Transverse colon (tissue), 4 donors: ENCODE data around the gene SESTD1. TPM values are rescaled to one million over a fixed set of nuclear protein-coding genes. Genes with fewer than 3 reads are reported as not detected.
A peak's percentile ranks its signal among the peaks of the same experiment; 100 is the strongest.

ENCODE experiments used
- DNase-seq: peaks from one replicate; pipeline ENCODE4 v3.0.0-alpha.2; 2019
- H3K27ac ChIP-seq, 4 donors: fragments of 200-600 bp; sonication (generic); 2 replicates each; pipeline ENCODE4 v1.5.1; 2016 to 2018; ENCODE audit warnings: inconsistent platforms in 4 of 4
- H3K27me3 ChIP-seq: fragments of 200-600 bp; sonication (generic); 2 replicates; pipeline ENCODE4 v1.5.1; 2017; ENCODE audit warnings: inconsistent platforms
- H3K36me3 ChIP-seq, 4 donors: fragments of 200-600 bp; sonication (generic); 2 replicates each; pipeline ENCODE4 v1.5.1; 2017 to 2019; ENCODE audit warnings: inconsistent platforms in 4 of 4
- H3K4me1 ChIP-seq, 4 donors: fragments of 200-600 bp; sonication (generic); 2 replicates each; pipeline ENCODE4 v1.5.1; 2017 to 2020; ENCODE audit warnings: inconsistent platforms in 4 of 4
- H3K4me3 ChIP-seq, 4 donors: fragments of 200-600 bp; sonication (generic); 1 replicate in 1 of 4; 2 replicates in 3 of 4; pipeline versions ENCODE4 v1.5.1 to v1.6.1; 2017 to 2019; ENCODE audit warnings: inconsistent platforms in 4 of 4
- H3K9me3 ChIP-seq, 2 donors: fragments of 200-600 bp; sonication (generic); 2 replicates each; pipeline ENCODE4 v1.5.1; 2017 to 2019; ENCODE audit warnings: inconsistent platforms in 2 of 2
- CTCF ChIP-seq, 5 experiments: fragments of 200-600 bp in 3 of 5; fragments of 450-650 bp in 2 of 5; sonication (generic) in 3 of 5; IDR thresholded peaks; 1 replicate in 2 of 5; 2 replicates in 3 of 5; pipeline ENCODE4 v1.5.1; 2016 to 2017; ENCODE audit warnings: antibody characterized with exemption in 5 of 5, inconsistent platforms in 3 of 5, mild to moderate bottlenecking in 2 of 5, moderate library complexity in 1 of 5
- EP300 ChIP-seq: sonication (generic); formaldehyde crosslinking; IDR thresholded peaks from one replicate; pipeline ENCODE4 v1.6.1; 2017; ENCODE audit warnings: antibody characterized with exemption, low read depth
- POLR2A ChIP-seq: fragments of 450-650 bp; IDR thresholded peaks from one replicate; pipeline ENCODE4 v1.6.1; 2016; ENCODE audit warnings: antibody characterized with exemption, mild to moderate bottlenecking, moderate library complexity
- POLR2AphosphoS5 ChIP-seq, 3 donors: sonication (generic); formaldehyde crosslinking; IDR thresholded peaks; one replicate each; pipeline ENCODE4 v1.6.1; 2016; ENCODE audit warnings: antibody characterized with exemption in 3 of 3
- WGBS, 2 donors: methylation state at CpG; one replicate each; pipeline ENCODE4 v1.1.5; 2018; ENCODE audit warnings: low coverage in 1 of 2; 5-methylcytosine and 5-hydroxymethylcytosine counted together
- in situ Hi-C, 4 donors: fragments of 200-750 bp; cut with MboI; loops; one replicate each; pipeline versions ENCODE4 v1.15.0 to v1.15.1; 2017; ENCODE audit warnings: low sequenced_read_pairs in 3 of 4, low pct_ligation_motif_present in 1 of 4, low pct_unique_long_range_greater_than_20kb in 1 of 4
- intact Hi-C: fragments of 100-400 bp; cut with DNase I; formaldehyde crosslinking; loops from one replicate; pipeline ENCODE4 v1.15.1; 2023; ENCODE audit warnings: low total_unique reads
- total RNA-seq, 4 donors: library from RNA; depleted of rRNA; stranded (reverse); fragments of >200 nt; gene quantifications; one replicate each; pipeline ENCODE4 v1.1.0, GENCODE V29; 2016

Gene SESTD1
- total RNA-seq, 4 donors from 2014 or later = 12.6 to 44.1 (median 22.3) TPM

DNA sequence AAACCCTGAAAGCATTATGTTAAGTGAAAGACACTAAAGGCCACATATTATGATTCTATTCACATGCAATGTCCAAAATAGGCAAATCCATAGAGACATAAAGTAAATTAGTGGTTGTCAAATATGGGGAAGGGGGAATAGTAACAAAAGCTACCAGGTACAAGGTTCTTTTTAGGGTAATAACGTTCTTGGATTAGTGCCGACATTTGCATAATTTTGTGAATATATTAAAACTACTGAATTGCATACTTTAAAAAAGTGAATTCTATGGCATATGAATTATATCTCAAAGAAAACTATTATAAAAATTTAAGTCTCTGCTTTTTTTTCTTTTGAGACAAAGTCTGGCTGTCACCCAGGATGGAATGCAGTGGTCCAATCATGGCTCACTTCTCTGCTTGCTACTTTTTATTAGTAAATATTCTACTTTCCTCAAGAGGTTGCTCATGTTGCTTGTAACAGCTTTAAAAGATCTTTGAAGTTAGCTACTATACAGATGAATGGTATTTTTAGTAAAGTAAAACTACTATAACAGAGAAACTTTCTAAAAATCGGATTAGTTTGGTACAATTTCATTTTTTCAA lies 2.5 kb downstream of the SESTD1 start:
- H3K36me3 ChIP-seq = no peaks in the 10 kb centered on the region
- intact Hi-C loops (no loop called here), in situ Hi-C loops (no loop called here)
- H3K27ac ChIP-seq = no peak overlapping the region
- H3K4me3 ChIP-seq = no peak overlapping the region
- H3K4me1 ChIP-seq = peaks cover 8 to 45% (median 15%) of the 10 kb centered on the region in 4 donors
- WGBS, 2 donors = 79 to 95% methylated on average over 3 of the region's 3 CpGs
- H3K27me3 ChIP-seq = no peaks in the 10 kb centered on the region
- no peaks in the 10 kb centered on the region for H3K9me3 ChIP-seq
- no peak for DNase-seq
- no peak for TF ChIP-seq POLR2A
- TF ChIP-seq POLR2AphosphoS5 (IDR thresholded peaks at IDR 0.05) = no peak
- TF ChIP-seq EP300 = no peak
- TF ChIP-seq CTCF (IDR thresholded peaks at IDR 0.05) = no peak

- H3K9me3 ChIP-seq = no peaks in the 10 kb centered on the region
- H3K4me1 ChIP-seq = peaks cover 8 to 45% (median 15%) of the 10 kb centered on the region in 4 donors
- TF ChIP-seq CTCF (IDR thresholded peaks at IDR 0.05) (peak; percentile 18 to 43 (median 29)), POLR2AphosphoS5 (IDR thresholded peaks at IDR 0.05) (no peak)
- H3K27ac ChIP-seq = no peak overlapping the region
- H3K36me3 ChIP-seq = no peaks in the 10 kb centered on the region
- H3K4me3 ChIP-seq = no peak overlapping the region
- WGBS, 2 donors = 50 to 86% methylated on average over 1 to 2 of the region's 2 CpGs
- in situ Hi-C loops (no loop called here), intact Hi-C loops (no loop called here)
- no peaks in the 10 kb centered on the region for H3K27me3 ChIP-seq
- DNase-seq = no peak
Observed at GRCh38 chr2:179261151-179261825, 3.3 kb downstream of the SESTD1 start.

DNA sequence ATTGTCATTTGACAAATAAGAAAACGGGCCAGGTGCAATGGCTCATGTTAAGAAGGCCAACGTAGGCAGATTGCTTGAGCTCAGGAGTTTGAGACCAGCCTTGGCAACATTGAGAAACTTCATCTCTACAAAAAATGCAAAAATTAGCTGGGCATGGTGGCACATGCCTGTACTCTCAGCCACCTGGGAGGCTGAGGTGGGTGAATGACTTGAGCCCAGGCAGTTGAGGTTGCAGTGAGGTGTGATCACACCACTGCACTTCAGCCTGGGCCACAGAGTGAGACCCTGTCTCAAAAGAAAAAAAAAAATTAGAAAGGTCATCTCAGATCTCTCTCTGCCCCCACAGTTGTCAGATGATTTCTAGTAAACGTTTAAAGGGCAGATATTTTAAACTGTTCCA lies 4.4 kb downstream of the SESTD1 start:
- Histone ChIP-seq H3K9me3 (no peaks in the 10 kb centered on the region), H3K4me1 (peaks cover 8 to 43% (median 15%) of the 10 kb centered on the region in 4 donors), H3K36me3 (no peaks in the 10 kb centered on the region), H3K27ac (no peak overlapping the region), H3K27me3 (no peaks in the 10 kb centered on the region), H3K4me3 (no peak overlapping the region)
- DNase-seq = no peak
- in situ Hi-C loops = no loop called here
- WGBS, 2 donors = 78 to 81% methylated on average over 3 of the region's 3 CpGs
- intact Hi-C loops = no loop called here
- TF ChIP-seq POLR2AphosphoS5 (IDR thresholded peaks at IDR 0.05) (no peak), CTCF (IDR thresholded peaks at IDR 0.05) (no peak), POLR2A (no peak), EP300 (no peak)

DNA sequence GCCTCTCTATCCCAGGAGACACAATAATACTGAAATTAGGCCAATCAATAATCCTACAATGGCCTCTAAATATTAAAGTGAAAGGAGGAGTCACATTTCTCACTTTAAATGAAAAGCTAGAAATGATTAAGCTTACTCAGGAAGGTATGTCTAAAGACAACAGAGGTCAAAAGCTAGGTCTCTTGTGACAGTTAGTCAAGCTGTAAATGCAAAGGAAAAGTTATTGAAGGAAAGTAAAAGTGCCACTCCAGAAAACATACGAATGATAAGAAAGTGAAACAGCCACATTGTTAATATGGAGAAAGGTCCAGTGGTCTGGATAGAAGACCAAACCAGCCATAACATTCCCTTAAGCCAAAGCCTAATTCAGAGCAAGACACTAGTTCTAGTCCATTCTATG lies 9.5 kb downstream of the SESTD1 start:
- in situ Hi-C loops = no loop called here
- intact Hi-C loops = no loop called here
- no peak for TF ChIP-seq CTCF (IDR thresholded peaks at IDR 0.05)
- no peak for TF ChIP-seq EP300
- no peak for TF ChIP-seq POLR2A
- TF ChIP-seq POLR2AphosphoS5 (IDR thresholded peaks at IDR 0.05) = no peak

More for the DNA sequence above, 9.5 kb downstream of the SESTD1 start:
- Histone ChIP-seq H3K9me3 (no peaks in the 10 kb centered on the region), H3K27ac (no peak overlapping the region), H3K36me3 (no peaks in the 10 kb centered on the region), H3K4me3 (no peak overlapping the region), H3K4me1 (peaks cover 0 to 27% (median 2%) of the 10 kb centered on the region in 4 donors), H3K27me3 (no peaks in the 10 kb centered on the region)
- DNase-seq = no peak
- 45 to 75% methylated on average over 1 of the region's 1 CpG for WGBS, 2 donors
